Astrocyte (in vitro differentiated cells and primary cell): Measurements from ENCODE around the gene GAPT. TPM values are rescaled to one million over a fixed set of nuclear protein-coding genes. Genes with fewer than 3 reads are reported as not detected.

Source experiments
- DNase-seq: peaks from one replicate; pipeline ENCODE4 v3.0.0-alpha.2; 2010; ENCODE audit warnings: low read depth
- FAIRE-seq: peaks from 2 replicates; lab custom pipeline; 2011; peaks lifted over from hg19 to GRCh38; lab: Jason Lieb, UNC
- H2AFZ ChIP-seq: 2 replicates; pipeline ENCODE4 v1.6.0; 2012; ENCODE audit warnings: low read depth, low read length, inconsistent platforms
- H3K27ac ChIP-seq: 2 replicates; pipeline ENCODE4 v1.5.1; 2011; ENCODE audit warnings: low read depth, low read length, inconsistent platforms
- H3K27me3 ChIP-seq: 2 replicates; pipeline ENCODE4 v1.6.0; 2011; ENCODE audit warnings: low read length, inconsistent platforms; ENCODE audit not compliant: insufficient read depth
- H3K36me3 ChIP-seq: 2 replicates; pipeline ENCODE4 v1.5.1; 2011; ENCODE audit warnings: low read length, inconsistent platforms; ENCODE audit not compliant: insufficient read depth
- H3K4me1 ChIP-seq: 2 replicates; pipeline ENCODE4 v1.5.1; 2011; ENCODE audit warnings: low read length, inconsistent platforms; ENCODE audit not compliant: insufficient read depth
- H3K4me2 ChIP-seq: 2 replicates; pipeline ENCODE4 v1.6.0; 2012; ENCODE audit warnings: low read length, inconsistent platforms
- H3K4me3 ChIP-seq: 2 replicates; pipeline ENCODE4 v1.5.1; 2011; ENCODE audit warnings: low read depth, mild to moderate bottlenecking, low read length, inconsistent platforms; ENCODE audit not compliant: insufficient read depth
- H3K79me2 ChIP-seq: 2 replicates; pipeline ENCODE4 v1.6.0; 2012; ENCODE audit warnings: mild to moderate bottlenecking, low read length, inconsistent platforms; ENCODE audit not compliant: insufficient read depth
- H3K9ac ChIP-seq: 2 replicates; pipeline ENCODE4 v1.6.0; 2012; ENCODE audit warnings: mild to moderate bottlenecking, low read length, inconsistent platforms
- H3K9me3 ChIP-seq: 2 replicates; pipeline ENCODE4 v1.5.1; 2012; ENCODE audit warnings: low read depth, mild to moderate bottlenecking, low read length, inconsistent platforms; ENCODE audit not compliant: insufficient read depth
- H4K20me1 ChIP-seq: 2 replicates; pipeline ENCODE4 v1.6.0; 2012; ENCODE audit warnings: low read length, inconsistent platforms; ENCODE audit not compliant: insufficient read depth
- H3K27ac Mint-ChIP-seq: one replicate; pipeline ENCODE4 v1.8.0; 2021; ENCODE audit warnings: mild to moderate bottlenecking, mixed read lengths; ENCODE audit not compliant: unreplicated experiment
- H3K27me3 Mint-ChIP-seq: one replicate; pipeline ENCODE4 v1.8.0; 2021; ENCODE audit warnings: low read depth, mixed read lengths; ENCODE audit not compliant: unreplicated experiment
- H3K36me3 Mint-ChIP-seq: one replicate; pipeline ENCODE4 v1.8.0; 2021; ENCODE audit warnings: low read depth, mixed read lengths; ENCODE audit not compliant: unreplicated experiment
- H3K4me1 Mint-ChIP-seq: one replicate; pipeline ENCODE4 v1.8.0; 2021; ENCODE audit warnings: low read depth, mixed read lengths; ENCODE audit not compliant: unreplicated experiment
- H3K4me3 Mint-ChIP-seq: one replicate; pipeline ENCODE4 v1.8.0; 2021; ENCODE audit warnings: mild to moderate bottlenecking, moderate library complexity, mixed read lengths; ENCODE audit not compliant: unreplicated experiment
- H3K9me3 Mint-ChIP-seq: one replicate; pipeline ENCODE4 v1.8.0; 2021; ENCODE audit warnings: mild to moderate bottlenecking, mixed read lengths; ENCODE audit not compliant: unreplicated experiment
- CTCF ChIP-seq: IDR thresholded peaks from 2 replicates; pipeline ENCODE4 v1.5.1; 2011; ENCODE audit warnings: low read depth, mild to moderate bottlenecking, inconsistent platforms, low read length, moderate library complexity; ENCODE audit not compliant: insufficient read depth
- EZH2 ChIP-seq: IDR thresholded peaks from 2 replicates; pipeline ENCODE4 v1.6.1; 2012; ENCODE audit warnings: mild to moderate bottlenecking, low read length, inconsistent platforms; ENCODE audit not compliant: insufficient read depth
- total RNA-seq: library from RNA; stranded (reverse); gene quantifications from 2 replicates; pipeline ENCODE4 v1.2.1, GENCODE V29; 2021

The GAPT gene
- total RNA-seq, 1 donor from 2014 or later, result not detected

- no peak overlapping the region for H3K9ac ChIP-seq
- TF ChIP-seq CTCF, result no peak
- TF ChIP-seq EZH2, result no peak
- Mint-ChIP-seq H3K4me1 (peaks cover 3% of the 10 kb centered on the region), H3K27ac (no peak overlapping the region), H3K36me3 (peaks cover 6% of the 10 kb centered on the region), H3K27me3 (no peaks in the 10 kb centered on the region), H3K9me3 (peaks cover 13% of the 10 kb centered on the region), H3K4me3 (no peak overlapping the region)
- H3K27ac ChIP-seq, result no peak overlapping the region
- H2AFZ ChIP-seq, result no peak overlapping the region
- no peaks in the 10 kb centered on the region for H4K20me1 ChIP-seq
- no peaks in the 10 kb centered on the region for H3K36me3 ChIP-seq
- no peaks in the 10 kb centered on the region for H3K4me1 ChIP-seq
- H3K27me3 ChIP-seq, result no peaks in the 10 kb centered on the region
- peaks cover 4% of the 10 kb centered on the region for H3K9me3 ChIP-seq
- no peaks in the 10 kb centered on the region for H3K79me2 ChIP-seq
- no peak overlapping the region for H3K4me3 ChIP-seq
- no peak for DNase-seq
- no peak overlapping the region for H3K4me2 ChIP-seq
- no peak for FAIRE-seq
Observed at GRCh38 chr5:58543723-58544122, 52.5 kb downstream of the GAPT start.

GRCh38 chr5:58544195-58544594 is 53.0 kb downstream of the GAPT start:
- Histone ChIP-seq H3K9me3 (peaks cover 4% of the 10 kb centered on the region), H3K9ac (no peak overlapping the region), H3K4me3 (no peak overlapping the region), H3K27me3 (no peaks in the 10 kb centered on the region), H3K36me3 (no peaks in the 10 kb centered on the region), H3K79me2 (no peaks in the 10 kb centered on the region), H3K4me1 (no peaks in the 10 kb centered on the region), H3K4me2 (no peak overlapping the region), H3K27ac (no peak overlapping the region), H2AFZ (no peak overlapping the region), H4K20me1 (no peaks in the 10 kb centered on the region)
- H3K27me3 Mint-ChIP-seq, result no peaks in the 10 kb centered on the region
- TF ChIP-seq CTCF, result no peak
- no peak for TF ChIP-seq EZH2
- H3K4me3 Mint-ChIP-seq, result no peak overlapping the region
- H3K9me3 Mint-ChIP-seq, result peaks cover 13% of the 10 kb centered on the region
- DNase-seq (no peak), FAIRE-seq (no peak)
- peaks cover 6% of the 10 kb centered on the region for H3K36me3 Mint-ChIP-seq
- peaks cover 3% of the 10 kb centered on the region for H3K4me1 Mint-ChIP-seq
- no peak overlapping the region for H3K27ac Mint-ChIP-seq

- FAIRE-seq (no peak), DNase-seq (no peak)
- no peaks in the 10 kb centered on the region for H4K20me1 ChIP-seq
- H3K79me2 ChIP-seq, result no peaks in the 10 kb centered on the region
- H3K9me3 ChIP-seq, result peaks cover 4% of the 10 kb centered on the region
- no peak overlapping the region for H3K4me2 ChIP-seq
- H3K36me3 ChIP-seq, result no peaks in the 10 kb centered on the region
- H3K4me3 ChIP-seq, result no peak overlapping the region
- H3K27me3 ChIP-seq, result no peaks in the 10 kb centered on the region
- no peaks in the 10 kb centered on the region for H3K4me1 ChIP-seq
- H3K9me3 Mint-ChIP-seq, result peaks cover 13% of the 10 kb centered on the region
- H3K27ac ChIP-seq, result no peak overlapping the region
- no peak overlapping the region for H3K27ac Mint-ChIP-seq
- H3K36me3 Mint-ChIP-seq, result peaks cover 6% of the 10 kb centered on the region
- no peak overlapping the region for H3K9ac ChIP-seq
- H3K27me3 Mint-ChIP-seq, result no peaks in the 10 kb centered on the region
- H3K4me3 Mint-ChIP-seq, result no peak overlapping the region
- no peak overlapping the region for H2AFZ ChIP-seq
- peaks cover 3% of the 10 kb centered on the region for H3K4me1 Mint-ChIP-seq
- TF ChIP-seq EZH2 (no peak), CTCF (no peak)
Observed at GRCh38 chr5:58544926-58545325, 53.7 kb downstream of the GAPT start.
